K562 (cell line): Measurements from ENCODE around the gene MYL12A. TPM values are rescaled to one million over a fixed set of nuclear protein-coding genes. Genes with fewer than 3 reads are reported as not detected.
A peak's percentile ranks its signal among the peaks of the same experiment; 100 is the strongest.

ENCODE experiments used
- CBFA2T2 ChIP-seq: fragments of 450-650 bp; conservative IDR thresholded peaks from 2 replicates; pipeline ENCODE4 v1.6.1; 2017; ENCODE audit warnings: mild to moderate bottlenecking
- CEBPG ChIP-seq, 3 experiments: fragments of 200-800 bp in 1 of 3; sonication (Bioruptor generic) in 1 of 3; sonication (generic) in 1 of 3; formaldehyde crosslinking in 1 of 3; IDR thresholded peaks in 2 of 3; conservative IDR thresholded peaks in 1 of 3; 2 replicates each; pipeline versions ENCODE4 v1.6.1 to v1.8.0; 2016 to 2022; ENCODE audit warnings: missing compliant biosample characterization in 2 of 3, missing genetic modification characterization in 2 of 3, mild to moderate bottlenecking in 1 of 3, missing genetic modification reagents in 1 of 3
- CHCHD3 ChIP-seq: fragments of 250-450 bp; sonication (Bioruptor Pico); IDR thresholded peaks from 2 replicates; pipeline ENCODE4 v2.1.2; 2022; ENCODE audit warnings: mild to moderate bottlenecking
- CREB3L1 ChIP-seq: fragments of 450-650 bp; IDR thresholded peaks from 2 replicates; pipeline ENCODE4 v1.6.1; 2014; ENCODE audit warnings: low read depth, mild to moderate bottlenecking, moderate library complexity, borderline replicate concordance
- CSDE1 ChIP-seq, 2 experiments: fragments of 450-650 bp; IDR thresholded peaks; 2 replicates each; pipeline ENCODE4 v1.6.1; 2016; ENCODE audit warnings: mild to moderate bottlenecking in 1 of 2
- E2F8 ChIP-seq: fragments of 450-650 bp; IDR thresholded peaks from 2 replicates; pipeline ENCODE4 v1.7.1; 2018; ENCODE audit warnings: mild to moderate bottlenecking, low read depth; ENCODE audit not compliant: partially characterized antibody
- EGR1 ChIP-seq: fragments of 450-650 bp; conservative IDR thresholded peaks from 2 replicates; pipeline ENCODE4 v1.6.1; 2017; ENCODE audit warnings: mild to moderate bottlenecking
- GTF2E2 ChIP-seq: fragments of 200-800 bp; sonication (Bioruptor generic); IDR thresholded peaks from 2 replicates; pipeline ENCODE4 v1.6.1; 2016; ENCODE audit warnings: missing genetic modification characterization, missing compliant biosample characterization
- IFI16 ChIP-seq: fragments of 250-450 bp; sonication (Bioruptor Pico); IDR thresholded peaks from 2 replicates; pipeline ENCODE4 v2.1.2; 2022; ENCODE audit warnings: mild to moderate bottlenecking, inconsistent platforms
- KLF6 ChIP-seq: fragments of 250-450 bp; sonication (Bioruptor Pico); IDR thresholded peaks from 2 replicates; pipeline ENCODE4 v1.4.0; 2020; ENCODE audit warnings: mild to moderate bottlenecking, moderate library complexity, borderline replicate concordance
- MXI1 ChIP-seq: IDR thresholded peaks from 2 replicates; pipeline ENCODE4 v1.6.1; 2011; ENCODE audit warnings: low read depth, mild to moderate bottlenecking, improper control_type of control experiment, low read length
- NR1H2 ChIP-seq: sonication (generic); formaldehyde crosslinking; IDR thresholded peaks from 2 replicates; pipeline ENCODE4 v1.4.0; 2020; ENCODE audit warnings: mild to moderate bottlenecking, missing genetic modification reagents
- PHB ChIP-seq: fragments of 250-450 bp; sonication (Bioruptor Pico); IDR thresholded peaks from 2 replicates; pipeline ENCODE4 v1.5.0; 2021
- POLR2G ChIP-seq: fragments of 200-400 bp; formaldehyde crosslinking; IDR thresholded peaks from 2 replicates; pipeline ENCODE4 v1.6.1; 2017; ENCODE audit warnings: low read depth, mild to moderate bottlenecking, antibody characterized with exemption, low read length, moderate library complexity
- RBFOX2 ChIP-seq: fragments of 200-400 bp; formaldehyde crosslinking; IDR thresholded peaks from 2 replicates; pipeline ENCODE4 v1.6.1; 2017; ENCODE audit warnings: low read depth, mild to moderate bottlenecking, low read length, moderate library complexity
- SIN3A ChIP-seq, 2 experiments: fragments of 150-350 bp in 1 of 2; IDR thresholded peaks; 2 replicates each; pipeline ENCODE4 v1.6.1; 2011 to 2016; ENCODE audit warnings: borderline replicate concordance in 2 of 2, low read depth in 2 of 2, low read length in 2 of 2, mild to moderate bottlenecking in 2 of 2, moderate library complexity in 2 of 2; ENCODE audit not compliant: control insufficient read depth in 1 of 2
- TFAM ChIP-seq: fragments of 250-450 bp; sonication (Bioruptor Pico); conservative IDR thresholded peaks from 2 replicates; pipeline ENCODE4 v1.5.0; 2021; ENCODE audit warnings: mild to moderate bottlenecking, moderate library complexity
- TRIM28 ChIP-seq: fragments of 450-650 bp; IDR thresholded peaks from 2 replicates; pipeline ENCODE4 v1.6.1; 2017
- ZBTB8A ChIP-seq: fragments of 450-650 bp; IDR thresholded peaks from 2 replicates; pipeline ENCODE4 v1.6.1; 2018; ENCODE audit warnings: mild to moderate bottlenecking, moderate library complexity; ENCODE audit not compliant: partially characterized antibody
- ZBTB9 ChIP-seq: fragments of 450-650 bp; formaldehyde crosslinking; IDR thresholded peaks from 2 replicates; pipeline ENCODE4 v1.4.0; 2020; ENCODE audit warnings: mild to moderate bottlenecking, moderate library complexity
- ZC3H11A ChIP-seq: IDR thresholded peaks from 2 replicates; pipeline ENCODE4 v1.6.1; 2012; ENCODE audit warnings: low read depth, low read length, improper control_type of control experiment
- ZNF76 ChIP-seq: fragments of 250-450 bp; sonication (Bioruptor Pico); IDR thresholded peaks from 2 replicates; pipeline ENCODE4 v1.4.0; 2020; ENCODE audit warnings: mild to moderate bottlenecking, moderate library complexity, borderline replicate concordance
- polyA plus RNA-seq, 8 experiments: library from polyadenylated mRNA; depleted of rRNA in 4 of 8; stranded (reverse) in 5 of 8; unstranded in 3 of 8; fragments of >200 nt; fragmentation: Nextera tagmentation in 2 of 8; fragmentation: Illumina TruSeq in 1 of 8; extraction: Ambion mirVana in 2 of 8; extraction: Trizol in 1 of 8; gene quantifications; 2 replicates each; pipeline versions ENCODE4 v1.2.1 to v1.2.3, GENCODE V29; 2011 to 2014; ENCODE audit warnings: inconsistent platforms in 1 of 8, missing spikeins in 1 of 8
- total RNA-seq, 7 experiments: library from RNA; depleted of rRNA in 6 of 7; stranded (reverse); fragments of >200 nt in 6 of 7; fragmentation: Illumina TruSeq in 2 of 7; extraction: Trizol in 2 of 7; gene quantifications; 2 replicates each; pipeline versions ENCODE4 v1.2.1 to v1.2.3, GENCODE V29; 2011 to 2021; ENCODE audit warnings: low replicate concordance in 1 of 7

Gene MYL12A
- total and polyA plus RNA-seq, 9 of the 15 experiments (the other 6 are each of a cell fraction or from before 2014, with no cell fraction given) = 308 to 1,031 (median 559) TPM

- TF ChIP-seq EGR1 (peak; percentile 71), MXI1 (0 out of 2 replicates have a peak, but pooled peaks have one; percentile 28), POLR2G (peak; percentile 97), KLF6 (peak; percentile 95), ZNF76 (CRISPR knock-in tag) (peak; percentile 35; the same call in 1 of the 2 replicates), CBFA2T2 (no peak), IFI16 (CRISPR knock-in tag) (no peak), ZC3H11A (no peak), TRIM28 (peak; percentile 63; the same call in 1 of the 2 replicates), CEBPG (CRISPR knock-in tag; IDR thresholded peaks at IDR 0.05) (peak; percentile 33; the same call in 1 of the 2 replicates), CEBPG (tag; conservative IDR thresholded peaks at IDR 0.05 in 1 of 2, IDR thresholded peaks at IDR 0.05 in 1 of 2) (no peak), CHCHD3 (no peak), E2F8 (peak; percentile 98), ZBTB9 (CRISPR knock-in tag) (peak; percentile 91; the same call in 1 of the 2 replicates), ZBTB8A (no peak), GTF2E2 (tag) (peak; percentile 95), SIN3A (IDR thresholded peaks at IDR 0.05; ENCODE audit: borderline replicate concordance in 2 of 2, control insufficient read depth in 1 of 2, low read depth in 2 of 2, low read length in 2 of 2) (peak; percentile 55 to 91; a peak in 3 of 4 replicates), CSDE1 (IDR thresholded peaks at IDR 0.05) (peak in 1 of 2 experiments; percentile 4; a peak in 1 of 4 replicates), NR1H2 (CRISPR knock-in tag) (peak; percentile 82; the same call in 1 of the 2 replicates), RBFOX2 (peak; percentile 99), TFAM (CRISPR knock-in tag) (no peak), PHB (0 out of 2 replicates have a peak, but pooled peaks have one; percentile 35), CREB3L1 (peak; percentile 67)
Observed at GRCh38 chr18:3261373-3262233, 14.0 kb downstream of the MYL12A start, which contains the start of gene MYL12B (continued).
